Bronchial epithelial cell (primary cell): ENCODE results near the gene NPPA. TPM values are rescaled to one million over a fixed set of nuclear protein-coding genes. Genes with fewer than 3 reads are reported as not detected.

ENCODE experiments used
- DNase-seq: peaks from one replicate; pipeline ENCODE4 v3.0.0-alpha.2; 2010; ENCODE audit warnings: low read depth
- FAIRE-seq: peaks from 2 replicates; lab custom pipeline; 2011; peaks lifted over from hg19 to GRCh38; lab: Jason Lieb, UNC
- H3K27me3 ChIP-seq: 2 replicates; pipeline ENCODE4 v1.5.1; 2011; ENCODE audit warnings: low read length; ENCODE audit not compliant: control insufficient read depth, insufficient read depth
- H3K36me3 ChIP-seq: 2 replicates; pipeline ENCODE4 v1.5.1; 2011; ENCODE audit warnings: low read length; ENCODE audit not compliant: control insufficient read depth, insufficient read depth
- H3K4me3 ChIP-seq: 2 replicates; pipeline ENCODE4 v1.5.1; 2011; ENCODE audit warnings: mild to moderate bottlenecking, low read depth, low read length, control low read depth
- CTCF ChIP-seq: IDR thresholded peaks from 2 replicates; pipeline ENCODE4 v1.5.1; 2011; ENCODE audit warnings: mild to moderate bottlenecking, moderate library complexity, low read length, control low read depth, inconsistent platforms; ENCODE audit not compliant: insufficient read depth, severe bottlenecking
- total RNA-seq: library from RNA; depleted of rRNA; stranded (reverse); fragments of >200 nt; gene quantifications from 2 replicates; pipeline ENCODE4 v1.2.1, GENCODE V29; 2014

NPPA gene
- total RNA-seq, 1 donor from 2014 or later: not detected

DNA sequence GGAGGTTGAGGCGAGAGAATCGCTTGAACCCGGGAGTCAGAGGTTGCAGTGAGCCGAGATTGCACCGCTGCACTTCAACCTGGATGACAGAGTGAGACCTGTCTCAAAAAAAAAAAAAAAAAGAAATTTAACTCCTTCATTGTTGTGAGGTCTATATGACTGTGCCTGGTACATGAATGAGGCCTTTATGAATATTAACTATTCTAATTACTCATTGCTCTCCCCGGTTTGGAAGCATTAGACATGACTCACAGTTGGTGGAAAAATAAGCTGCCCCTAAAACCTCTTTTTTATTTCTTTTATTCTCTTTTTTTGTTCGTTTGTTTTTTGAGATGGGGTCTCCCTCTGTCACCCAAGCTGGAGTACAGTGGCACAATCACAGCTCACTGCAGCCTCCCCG, 7.8 kb upstream of the NPPA start:
- peaks cover 24% of the 10 kb centered on the region for H3K27me3 ChIP-seq
- no peak for FAIRE-seq
- no peak overlapping the region for H3K4me3 ChIP-seq
- DNase-seq: peak; percentile 39
- TF ChIP-seq CTCF: no peak
- H3K36me3 ChIP-seq: no peaks in the 10 kb centered on the region

DNA sequence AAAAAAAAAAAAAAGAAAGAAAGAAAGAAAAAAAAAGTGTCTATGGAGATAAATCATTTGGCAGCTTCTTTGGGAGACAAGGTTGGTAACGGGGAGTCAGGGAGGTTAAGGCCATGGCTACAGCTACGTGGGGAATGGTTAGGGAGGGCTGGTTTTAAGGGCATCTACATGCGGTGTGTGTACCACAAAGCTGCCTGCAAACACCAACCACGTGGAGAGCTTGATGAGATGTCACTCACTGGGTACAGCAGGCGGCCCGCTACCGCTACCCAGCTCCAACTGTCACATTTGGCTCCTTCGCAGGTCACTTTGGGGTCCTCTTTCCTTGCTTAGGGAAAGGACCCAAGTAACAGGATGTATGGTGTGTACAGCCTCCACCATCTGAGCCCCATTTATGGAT, 6.9 kb upstream of the NPPA start:
- no peak for FAIRE-seq
- H3K36me3 ChIP-seq: no peaks in the 10 kb centered on the region

DNA sequence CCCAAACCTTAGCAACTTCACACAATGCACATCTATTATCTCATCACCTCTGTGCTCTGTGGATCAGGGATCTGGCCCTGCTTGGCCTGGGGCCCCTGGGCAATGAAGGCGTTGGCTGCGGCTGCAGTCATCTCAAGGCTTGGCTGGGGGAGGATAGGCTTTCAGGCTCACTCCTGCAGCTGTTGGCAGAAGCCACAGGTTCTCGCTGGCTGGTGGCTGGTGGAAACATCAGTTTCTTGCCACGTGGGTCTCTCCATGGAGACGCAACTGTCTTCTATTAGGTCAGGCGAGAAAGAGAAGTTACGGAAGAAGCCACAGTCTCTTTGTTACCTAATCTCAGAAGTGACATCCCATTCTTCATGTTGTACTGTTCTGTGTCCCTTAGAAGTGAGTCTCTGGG, 3.6 kb upstream of the NPPA start:
- DNase-seq (no peak), FAIRE-seq (no peak)
- no peaks in the 10 kb centered on the region for H3K36me3 ChIP-seq
- TF ChIP-seq CTCF: no peak
- H3K27me3 ChIP-seq: no peaks in the 10 kb centered on the region
- H3K4me3 ChIP-seq: no peak overlapping the region

More for the DNA sequence above, 6.9 kb upstream of the NPPA start:
- H3K27me3 ChIP-seq: peaks cover 19% of the 10 kb centered on the region
- DNase-seq: no peak
- no peak for TF ChIP-seq CTCF
- no peak overlapping the region for H3K4me3 ChIP-seq

- FAIRE-seq (no peak), DNase-seq (no peak)
- no peak for TF ChIP-seq CTCF
- H3K36me3 ChIP-seq: peaks cover 3% of the 10 kb centered on the region
- no peaks in the 10 kb centered on the region for H3K27me3 ChIP-seq
- H3K4me3 ChIP-seq: no peak overlapping the region
Measured at GRCh38 chr1:11850156-11850555, 2.6 kb upstream of the NPPA start.

DNA sequence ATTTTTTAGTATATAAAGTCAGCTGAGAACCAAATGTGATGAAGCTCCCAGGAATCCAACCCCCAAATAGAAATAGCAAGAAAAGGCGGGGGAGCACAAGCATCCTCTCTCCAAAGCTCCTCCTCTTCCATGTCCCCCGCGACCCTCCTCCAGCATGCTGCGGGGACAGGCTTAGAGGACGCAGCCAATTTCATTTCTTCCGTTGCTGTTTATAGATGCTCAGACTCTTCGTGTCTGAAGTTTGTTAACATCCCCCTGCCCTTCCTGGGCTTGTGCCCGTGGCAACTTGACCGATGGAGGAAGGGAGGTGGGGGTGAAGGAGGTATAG, 754 bp upstream of the NPPA start:
- Histone ChIP-seq H3K27me3 (no peaks in the 10 kb centered on the region), H3K36me3 (peaks cover 6% of the 10 kb centered on the region), H3K4me3 (no peak overlapping the region)
- FAIRE-seq (no peak), DNase-seq (no peak)
- TF ChIP-seq CTCF: no peak

- Histone ChIP-seq H3K4me3 (no peak overlapping the region), H3K27me3 (no peaks in the 10 kb centered on the region), H3K36me3 (peaks cover 12% of the 10 kb centered on the region)
- FAIRE-seq (no peak), DNase-seq (peak; percentile 20)
- TF ChIP-seq CTCF: no peak
Measured at GRCh38 chr1:11845641-11846335, 1.8 kb downstream of the NPPA start.
